ENCODE results near the gene CFAP61.

The CFAP61 gene

GRCh38 chr20:20188647-20189046 lies 136.3 kb downstream of the CFAP61 start:
- DNase-seq = no peak
- no peak overlapping the region for H3K4me2 ChIP-seq (ENCODE audit: low read length, poor library complexity, severe bottlenecking)
- WGBS = 80% methylated on average over 1 of the region's 1 CpG

GRCh38 chr20:20192366-20192765 lies 140.0 kb downstream of the CFAP61 start:
- Histone ChIP-seq H3K9me3 (ENCODE audit: control insufficient read depth, low read length) (no peaks in the 10 kb centered on the region), H3K23ac (ENCODE audit: low read length in 2 of 2) (no peak overlapping the region), H3K36me3 (ENCODE audit: control insufficient read depth in 1 of 2, insufficient read depth in 2 of 2, low read depth in 1 of 2, low read length in 2 of 2) (no peaks in the 10 kb centered on the region), H4K91ac (ENCODE audit: low read length) (no peak overlapping the region), H3K79me1 (replicated peaks; ENCODE audit: low read length, poor library complexity, severe bottlenecking) (no peaks in the 10 kb centered on the region), H3K27ac (ENCODE audit: low read length, poor library complexity, severe bottlenecking) (no peak overlapping the region), H3K4me3 (ENCODE audit: insufficient read depth in 1 of 2, low read depth in 1 of 2, low read length in 2 of 2) (no peak overlapping the region), H3K4me2 (ENCODE audit: low read length, poor library complexity, severe bottlenecking) (no peak overlapping the region), H3K9ac (ENCODE audit: low read length) (no peak overlapping the region), H2AFZ (ENCODE audit: low read depth, low read length) (no peak overlapping the region), H2BK15ac (ENCODE audit: low read depth, poor library complexity, severe bottlenecking) (no peak overlapping the region), H3K27me3 (ENCODE audit: control insufficient read depth in 1 of 2, insufficient read depth in 1 of 2, low read length in 2 of 2) (peaks cover 0 to 4% of the 10 kb centered on the region in 2 experiments), H2AK5ac (ENCODE audit: low read length, severe bottlenecking) (no peak overlapping the region), H3K18ac (ENCODE audit: low read depth in 1 of 2, low read length in 2 of 2) (no peak overlapping the region), H3K14ac (ENCODE audit: low read length in 2 of 2) (no peak overlapping the region), H2BK12ac (ENCODE audit: low read length in 2 of 2) (no peak overlapping the region), H4K8ac (ENCODE audit: low read length) (no peak overlapping the region), H3K4ac (ENCODE audit: low read depth in 1 of 2, low read length in 2 of 2) (no peak overlapping the region), H2BK5ac (ENCODE audit: low read depth, low read length, poor library complexity, severe bottlenecking) (no peak overlapping the region), H3K4me1 (ENCODE audit: control insufficient read depth, insufficient read depth, low read depth, low read length) (no peaks in the 10 kb centered on the region), H2BK120ac (ENCODE audit: low read depth, low read length) (no peak overlapping the region)
- WGBS = 83% methylated on average over 4 of the region's 6 CpGs
- no peak for DNase-seq

More at GRCh38 chr20:20188647-20189046, 136.3 kb downstream of the CFAP61 start:
- no peak overlapping the region for H2BK15ac ChIP-seq (ENCODE audit: low read depth, poor library complexity, severe bottlenecking)
- H2AFZ ChIP-seq (ENCODE audit: low read depth, low read length) = no peak overlapping the region
- no peak overlapping the region for H4K8ac ChIP-seq (ENCODE audit: low read length)
- no peak overlapping the region for H2BK120ac ChIP-seq (ENCODE audit: low read depth, low read length)
- peaks cover 1% of the 10 kb centered on the region for H3K4me1 ChIP-seq (ENCODE audit: control insufficient read depth, insufficient read depth, low read depth, low read length)
- H3K4me3 ChIP-seq (ENCODE audit: insufficient read depth in 1 of 2, low read depth in 1 of 2, low read length in 2 of 2) = no peak overlapping the region
- H3K27ac ChIP-seq (ENCODE audit: low read length, poor library complexity, severe bottlenecking) = no peak overlapping the region
- H3K9me3 ChIP-seq (ENCODE audit: control insufficient read depth, low read length) = no peaks in the 10 kb centered on the region
- H4K91ac ChIP-seq (ENCODE audit: low read length) = no peak overlapping the region
- no peak overlapping the region for H3K23ac ChIP-seq (ENCODE audit: low read length in 2 of 2)
- H3K4ac ChIP-seq (ENCODE audit: low read depth in 1 of 2, low read length in 2 of 2) = no peak overlapping the region
- no peak overlapping the region for H3K9ac ChIP-seq (ENCODE audit: low read length)
- H2BK5ac ChIP-seq (ENCODE audit: low read depth, low read length, poor library complexity, severe bottlenecking) = no peak overlapping the region
- no peak overlapping the region for H3K18ac ChIP-seq (ENCODE audit: low read depth in 1 of 2, low read length in 2 of 2)
- no peaks in the 10 kb centered on the region for H3K36me3 ChIP-seq (ENCODE audit: control insufficient read depth in 1 of 2, insufficient read depth in 2 of 2, low read depth in 1 of 2, low read length in 2 of 2)
- no peak overlapping the region for H2AK5ac ChIP-seq (ENCODE audit: low read length, severe bottlenecking)
- H2BK12ac ChIP-seq (ENCODE audit: low read length in 2 of 2) = no peak overlapping the region
- H3K27me3 ChIP-seq (ENCODE audit: control insufficient read depth in 1 of 2, insufficient read depth in 1 of 2, low read length in 2 of 2) = peaks cover 0 to 4% of the 10 kb centered on the region in 2 experiments
- no peaks in the 10 kb centered on the region for H3K79me1 ChIP-seq (replicated peaks; ENCODE audit: low read length, poor library complexity, severe bottlenecking)
- no peak overlapping the region for H3K14ac ChIP-seq (ENCODE audit: low read length in 2 of 2)

- Histone ChIP-seq H3K14ac (ENCODE audit: low read length in 2 of 2) (no peak overlapping the region), H3K4me2 (ENCODE audit: low read length, poor library complexity, severe bottlenecking) (no peak overlapping the region), H2BK5ac (ENCODE audit: low read depth, low read length, poor library complexity, severe bottlenecking) (no peak overlapping the region), H3K23ac (ENCODE audit: low read length in 2 of 2) (no peak overlapping the region), H3K4me3 (ENCODE audit: insufficient read depth in 1 of 2, low read depth in 1 of 2, low read length in 2 of 2) (no peak overlapping the region), H2AFZ (ENCODE audit: low read depth, low read length) (no peak overlapping the region), H4K8ac (ENCODE audit: low read length) (no peak overlapping the region), H2BK12ac (ENCODE audit: low read length in 2 of 2) (no peak overlapping the region), H3K9me3 (ENCODE audit: control insufficient read depth, low read length) (no peaks in the 10 kb centered on the region), H3K4ac (ENCODE audit: low read depth in 1 of 2, low read length in 2 of 2) (no peak overlapping the region), H3K9ac (ENCODE audit: low read length) (no peak overlapping the region), H4K91ac (ENCODE audit: low read length) (no peak overlapping the region), H3K4me1 (ENCODE audit: control insufficient read depth, insufficient read depth, low read depth, low read length) (no peaks in the 10 kb centered on the region), H3K27ac (ENCODE audit: low read length, poor library complexity, severe bottlenecking) (no peak overlapping the region), H2BK120ac (ENCODE audit: low read depth, low read length) (no peak overlapping the region), H2AK5ac (ENCODE audit: low read length, severe bottlenecking) (no peak overlapping the region), H3K79me1 (replicated peaks; ENCODE audit: low read length, poor library complexity, severe bottlenecking) (no peaks in the 10 kb centered on the region), H3K18ac (ENCODE audit: low read depth in 1 of 2, low read length in 2 of 2) (no peak overlapping the region), H3K36me3 (ENCODE audit: control insufficient read depth in 1 of 2, insufficient read depth in 2 of 2, low read depth in 1 of 2, low read length in 2 of 2) (no peaks in the 10 kb centered on the region), H2BK15ac (ENCODE audit: low read depth, poor library complexity, severe bottlenecking) (no peak overlapping the region), H3K27me3 (ENCODE audit: control insufficient read depth in 1 of 2, insufficient read depth in 1 of 2, low read length in 2 of 2) (peaks cover 0 to 15% of the 10 kb centered on the region in 2 experiments)
- 66% methylated on average over 5 of the region's 6 CpGs for WGBS
- DNase-seq = no peak
Observed at GRCh38 chr20:20195021-20195705, 142.8 kb downstream of the CFAP61 start.

- Histone ChIP-seq H3K27me3 (ENCODE audit: control insufficient read depth in 1 of 2, insufficient read depth in 1 of 2, low read length in 2 of 2) (peaks cover 0 to 23% of the 10 kb centered on the region in 2 experiments), H3K9me3 (ENCODE audit: control insufficient read depth, low read length) (no peaks in the 10 kb centered on the region), H2BK15ac (ENCODE audit: low read depth, poor library complexity, severe bottlenecking) (no peak overlapping the region), H3K4ac (ENCODE audit: low read depth in 1 of 2, low read length in 2 of 2) (no peak overlapping the region), H3K23ac (ENCODE audit: low read length in 2 of 2) (no peak overlapping the region), H4K91ac (ENCODE audit: low read length) (no peak overlapping the region), H3K4me1 (ENCODE audit: control insufficient read depth, insufficient read depth, low read depth, low read length) (no peaks in the 10 kb centered on the region), H3K18ac (ENCODE audit: low read depth in 1 of 2, low read length in 2 of 2) (no peak overlapping the region), H2AK5ac (ENCODE audit: low read length, severe bottlenecking) (no peak overlapping the region), H3K14ac (ENCODE audit: low read length in 2 of 2) (no peak overlapping the region), H2BK12ac (ENCODE audit: low read length in 2 of 2) (no peak overlapping the region), H3K36me3 (ENCODE audit: control insufficient read depth in 1 of 2, insufficient read depth in 2 of 2, low read depth in 1 of 2, low read length in 2 of 2) (no peaks in the 10 kb centered on the region), H3K27ac (ENCODE audit: low read length, poor library complexity, severe bottlenecking) (no peak overlapping the region), H2AFZ (ENCODE audit: low read depth, low read length) (no peak overlapping the region), H3K79me1 (replicated peaks; ENCODE audit: low read length, poor library complexity, severe bottlenecking) (no peaks in the 10 kb centered on the region), H3K4me3 (ENCODE audit: insufficient read depth in 1 of 2, low read depth in 1 of 2, low read length in 2 of 2) (no peak overlapping the region), H3K9ac (ENCODE audit: low read length) (no peak overlapping the region), H4K8ac (ENCODE audit: low read length) (no peak overlapping the region), H2BK120ac (ENCODE audit: low read depth, low read length) (no peak overlapping the region), H3K4me2 (ENCODE audit: low read length, poor library complexity, severe bottlenecking) (no peak overlapping the region), H2BK5ac (ENCODE audit: low read depth, low read length, poor library complexity, severe bottlenecking) (no peak overlapping the region)
- no peak for DNase-seq
- 91% methylated on average over 9 of the region's 10 CpGs for whole genome bisulfite sequencing
Observed at GRCh38 chr20:20196610-20197009, 144.3 kb downstream of the CFAP61 start.
